ENCODE data around the gene SHC3. TPM values are rescaled to one million over a fixed set of nuclear protein-coding genes. Genes with fewer than 3 reads are reported as not detected.

Gene SHC3
- polyA plus RNA-seq, 3 donors: not detected

DNA sequence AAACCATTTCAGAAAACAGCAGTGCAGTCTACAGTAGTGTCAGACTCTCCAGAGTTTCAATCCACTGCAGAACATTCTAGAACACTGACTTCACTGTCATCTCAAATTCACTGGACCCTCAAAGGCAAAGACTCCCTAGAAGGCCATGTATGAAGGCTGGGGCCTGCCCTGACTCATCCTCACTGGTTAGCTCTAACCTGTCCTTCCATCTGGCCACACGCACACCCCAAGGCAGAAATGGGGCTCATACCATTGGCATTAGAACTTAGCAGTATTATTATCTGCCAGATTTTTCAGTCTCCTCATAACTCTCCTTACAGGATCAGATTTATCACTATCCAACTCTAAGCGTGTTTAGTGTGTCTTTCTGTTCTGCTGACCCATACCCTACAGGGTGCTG is 166.9 kb downstream of the SHC3 start:
- intact Hi-C loops (cut with micrococcal nuclease): no loop called here
- no peak overlapping the region for H3K4me3 Mint-ChIP-seq
- H3K27me3 Mint-ChIP-seq (ENCODE audit: low read depth in 3 of 3): peaks cover 2 to 13% (median 5%) of the 10 kb centered on the region in 3 donors
- H3K9me3 ChIP-seq (replicated peaks in 1 of 2; ENCODE audit: control insufficient read depth in 1 of 2, insufficient read depth in 1 of 2, low read length in 2 of 2): no peaks in the 10 kb centered on the region
- no peak for DNase-seq
- WGBS (ENCODE audit: insufficient coverage): 83% methylated on average over 2 of the region's 2 CpGs
- no peak overlapping the region for H3K9ac ChIP-seq (ENCODE audit: insufficient read depth, low read length, poor library complexity, severe bottlenecking)
- peaks cover 0 to 12% of the 10 kb centered on the region in 2 donors for H3K36me3 Mint-ChIP-seq
- H3K79me2 ChIP-seq (ENCODE audit: insufficient read depth, low read length): no peaks in the 10 kb centered on the region
- peaks cover 17% of the 10 kb centered on the region for H3K4me1 Mint-ChIP-seq
- peaks cover 20 to 21% of the 10 kb centered on the region in 2 donors for H3K4me1 ChIP-seq (ENCODE audit: control insufficient read depth in 1 of 2, insufficient read depth in 2 of 2, low read length in 2 of 2)
- no peak overlapping the region for H3K27ac ChIP-seq (ENCODE audit: low read depth in 1 of 2, low read length in 2 of 2)
- H3K9me3 Mint-ChIP-seq: peaks cover 0 to 2% (median 0%) of the 10 kb centered on the region in 7 donors
- no peak overlapping the region for H3K4me2 ChIP-seq (replicated peaks; ENCODE audit: extremely low read depth, low read length, poor library complexity, severe bottlenecking)
- peaks cover 13% of the 10 kb centered on the region for H4K20me1 ChIP-seq (ENCODE audit: insufficient read depth, low read length)
- no peak overlapping the region for H3K27ac Mint-ChIP-seq
- H3K4me3 ChIP-seq (replicated peaks in 1 of 3; ENCODE audit: low read depth in 2 of 3, low read length in 3 of 3): no peak overlapping the region
- H3K27me3 ChIP-seq (ENCODE audit: control insufficient read depth in 2 of 2, insufficient read depth in 2 of 2, low read length in 2 of 2): peaks cover 0 to 2% of the 10 kb centered on the region in 2 donors
- TF ChIP-seq CTCF (IDR thresholded peaks at IDR 0.05): no peak
- H3K36me3 ChIP-seq (replicated peaks in 1 of 2; ENCODE audit: control insufficient read depth in 1 of 2, insufficient read depth in 2 of 2, low read length in 2 of 2): no peaks in the 10 kb centered on the region
- no peak overlapping the region for H2AFZ ChIP-seq (ENCODE audit: insufficient read depth, low read depth, low read length, poor library complexity, severe bottlenecking)

DNA sequence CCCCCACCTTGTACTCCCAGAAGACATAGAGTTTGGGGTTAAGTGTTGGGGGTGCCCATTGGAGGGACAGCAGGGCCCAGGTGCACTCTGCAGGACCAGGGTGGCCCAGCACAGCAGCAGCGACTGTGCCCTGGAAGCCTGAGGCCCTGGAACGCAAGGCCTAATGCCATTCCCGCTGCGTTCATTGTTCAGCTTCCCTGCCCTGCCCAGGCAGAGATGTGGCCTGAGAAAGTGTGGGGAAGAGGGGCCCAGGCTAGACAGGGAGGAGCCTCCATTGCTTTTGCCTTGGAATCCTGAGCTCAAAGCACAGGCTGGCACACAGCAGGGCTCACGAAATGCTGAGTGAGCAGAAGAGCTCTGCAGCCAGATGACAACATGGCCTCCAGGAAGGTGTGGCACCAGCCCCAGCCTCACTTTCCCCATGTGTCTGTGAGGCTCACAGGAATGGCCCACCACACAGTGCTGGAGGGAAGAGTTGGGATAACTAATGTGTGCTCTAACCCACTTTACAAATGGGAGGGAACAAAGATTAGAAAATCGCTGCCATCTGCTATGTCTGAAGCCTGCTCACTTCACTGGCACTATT is 168.0 kb downstream of the SHC3 start:
- H4K20me1 ChIP-seq (ENCODE audit: insufficient read depth, low read length): peaks cover 23% of the 10 kb centered on the region
- Mint-ChIP-seq H3K4me1 (peaks cover 17% of the 10 kb centered on the region), H3K36me3 (peaks cover 4 to 18% of the 10 kb centered on the region in 2 donors), H3K9me3 (peaks cover 0 to 2% (median 0%) of the 10 kb centered on the region in 7 donors), H3K27me3 (ENCODE audit: low read depth in 3 of 3) (peaks cover 2 to 13% (median 3%) of the 10 kb centered on the region in 3 donors), H3K27ac (no peak overlapping the region), H3K4me3 (no peak overlapping the region)
- H3K9me3 ChIP-seq (replicated peaks in 1 of 2; ENCODE audit: control insufficient read depth in 1 of 2, insufficient read depth in 1 of 2, low read length in 2 of 2): no peaks in the 10 kb centered on the region
- H3K9ac ChIP-seq (ENCODE audit: insufficient read depth, low read length, poor library complexity, severe bottlenecking): no peak overlapping the region
- DNase-seq: no peak
- H3K27me3 ChIP-seq (ENCODE audit: control insufficient read depth in 2 of 2, insufficient read depth in 2 of 2, low read length in 2 of 2): peaks cover 0 to 2% of the 10 kb centered on the region in 2 donors
- WGBS (ENCODE audit: insufficient coverage): 97% methylated on average over 5 of the region's 6 CpGs
- peaks cover 20 to 21% of the 10 kb centered on the region in 2 donors for H3K4me1 ChIP-seq (ENCODE audit: control insufficient read depth in 1 of 2, insufficient read depth in 2 of 2, low read length in 2 of 2)
- TF ChIP-seq CTCF (IDR thresholded peaks at IDR 0.05): no peak
- no peak overlapping the region for H3K27ac ChIP-seq (ENCODE audit: low read depth in 1 of 2, low read length in 2 of 2)
- no peak overlapping the region for H3K4me2 ChIP-seq (replicated peaks; ENCODE audit: extremely low read depth, low read length, poor library complexity, severe bottlenecking)
- no peaks in the 10 kb centered on the region for H3K79me2 ChIP-seq (ENCODE audit: insufficient read depth, low read length)
- H3K36me3 ChIP-seq (replicated peaks in 1 of 2; ENCODE audit: control insufficient read depth in 1 of 2, insufficient read depth in 2 of 2, low read length in 2 of 2): peaks cover 2 to 9% of the 10 kb centered on the region in 2 donors
- no peak overlapping the region for H2AFZ ChIP-seq (ENCODE audit: insufficient read depth, low read depth, low read length, poor library complexity, severe bottlenecking)
- intact Hi-C loops (cut with micrococcal nuclease): no loop called here
- H3K4me3 ChIP-seq (replicated peaks in 1 of 3; ENCODE audit: low read depth in 2 of 3, low read length in 3 of 3): no peak overlapping the region
